GM23338 (cell line): ENCODE results near the gene FMO3.

ENCODE experiments used
- CTCF ChIP-seq, 2 experiments: fragments of 200-600 bp in 1 of 2; sonication (generic) in 1 of 2; conservative IDR thresholded peaks; 2 replicates each; pipeline versions ENCODE4 v1.5.1 to v1.6.1; 2016 to 2017; ENCODE audit warnings: antibody characterized with exemption in 2 of 2, low read depth in 2 of 2, mild to moderate bottlenecking in 2 of 2, moderate library complexity in 1 of 2
- EZH2 ChIP-seq: fragments of 200-600 bp; sonication (generic); IDR thresholded peaks from one replicate; pipeline ENCODE4 v1.8.0; 2017; ENCODE audit warnings: antibody characterized with exemption, mild to moderate bottlenecking, low read depth; ENCODE audit not compliant: unreplicated experiment
- JUNB ChIP-seq: IDR thresholded peaks from one replicate; pipeline ENCODE4 v1.6.1; 2016; ENCODE audit warnings: antibody characterized with exemption; ENCODE audit not compliant: unreplicated experiment
- POLR2AphosphoS5 ChIP-seq: IDR thresholded peaks from 2 replicates; pipeline ENCODE4 v1.6.1; 2016; ENCODE audit warnings: antibody characterized with exemption, low read depth
- REST ChIP-seq: IDR thresholded peaks from one replicate; pipeline ENCODE4 v1.6.1; 2018; ENCODE audit warnings: antibody characterized with exemption; ENCODE audit not compliant: unreplicated experiment

GRCh38 chr1:171062902-171063301 lies 27.8 kb upstream of the FMO3 start:
- no peak for TF ChIP-seq CTCF (conservative IDR thresholded peaks at IDR 0.05; ENCODE audit: low read depth in 2 of 2)
- TF ChIP-seq EZH2: no peak
- no peak for TF ChIP-seq REST
- no peak for TF ChIP-seq JUNB
- no peak for TF ChIP-seq POLR2AphosphoS5
